WTC11 (cell line): ENCODE results near the gene EMILIN3. TPM values are rescaled to one million over a fixed set of nuclear protein-coding genes. Genes with fewer than 3 reads are reported as not detected.

Source experiments
- ATAC-seq: fragments of 200-7000 bp; cut with Tn5 transposase; 2 replicates; pipeline ENCODE4 v1.10.0; 2021; ENCODE audit warnings: mild to moderate bottlenecking, moderate library complexity
- CTCF ChIA-PET: fragments of 300-600 bp; sonication (Branson Sonifier 250); formaldehyde crosslinking; loops from one replicate; lab custom pipeline; 2021; ENCODE audit warnings: antibody characterized with exemption; lab: Charles Lee
- POLR2A ChIA-PET: fragments of 350-600 bp; sonication (Branson Sonifier 250); formaldehyde crosslinking; loops from one replicate; lab custom pipeline; 2021; ENCODE audit warnings: antibody characterized with exemption; lab: Charles Lee
- DNase-seq: peaks from one replicate; pipeline ENCODE4 v3.0.0; 2021; ENCODE audit warnings: low spot score
- H3K27ac Mint-ChIP-seq: 2 replicates; pipeline ENCODE4 v1.8.0; 2021; ENCODE audit warnings: mixed read lengths
- H3K27me3 Mint-ChIP-seq: 2 replicates; pipeline ENCODE4 v1.8.0; 2021; ENCODE audit warnings: low read depth, mild to moderate bottlenecking, moderate library complexity, mixed read lengths
- H3K36me3 Mint-ChIP-seq: 2 replicates; pipeline ENCODE4 v1.8.0; 2021; ENCODE audit warnings: mixed read lengths
- H3K4me1 Mint-ChIP-seq: 2 replicates; pipeline ENCODE4 v1.8.0; 2022; ENCODE audit warnings: mixed read lengths
- H3K4me3 Mint-ChIP-seq: 2 replicates; pipeline ENCODE4 v1.8.0; 2021; ENCODE audit warnings: mild to moderate bottlenecking, moderate library complexity, mixed read lengths
- H3K9me3 Mint-ChIP-seq: 2 replicates; pipeline ENCODE4 v1.8.0; 2021; ENCODE audit warnings: mixed read lengths
- ELF4 ChIP-seq: sonication (generic); formaldehyde crosslinking; IDR thresholded peaks from 2 replicates; pipeline ENCODE4 v1.8.1; 2022; ENCODE audit warnings: low read depth, mild to moderate bottlenecking, moderate library complexity, missing genetic modification reagents
- MXD4 ChIP-seq: fragments of 250-450 bp; sonication (Bioruptor Pico); IDR thresholded peaks from 2 replicates; pipeline ENCODE4 v1.8.0; 2021; ENCODE audit warnings: mild to moderate bottlenecking, moderate library complexity, borderline replicate concordance
- PRRX2 ChIP-seq: fragments of 250-450 bp; sonication (Bioruptor Pico); IDR thresholded peaks from 2 replicates; pipeline ENCODE4 v1.8.0; 2021; ENCODE audit warnings: mild to moderate bottlenecking
- RORB ChIP-seq: fragments of 250-450 bp; sonication (Bioruptor Pico); IDR thresholded peaks from 2 replicates; pipeline ENCODE4 v1.9.0; 2021; ENCODE audit warnings: mild to moderate bottlenecking
- TP53 ChIP-seq: sonication (generic); formaldehyde crosslinking; IDR thresholded peaks from 2 replicates; pipeline ENCODE4 v1.8.1; 2023; ENCODE audit warnings: mild to moderate bottlenecking, missing genetic modification reagents
- total RNA-seq: library from RNA; stranded (reverse); gene quantifications from 3 replicates; pipeline ENCODE4 v1.2.3, GENCODE V29; 2021
- TF ChIP-seq, protein P1 (sequence below): sonication (generic); formaldehyde crosslinking; IDR thresholded peaks from 2 replicates; pipeline ENCODE4 v1.8.0; 2023; ENCODE audit warnings: missing genetic modification reagents, mild to moderate bottlenecking, borderline replicate concordance
- TF ChIP-seq, protein P2 (sequence below): sonication (generic); formaldehyde crosslinking; IDR thresholded peaks from 2 replicates; pipeline ENCODE4 v1.8.1; 2023; ENCODE audit warnings: mild to moderate bottlenecking, missing genetic modification reagents
- TF ChIP-seq, protein P3 (sequence below): fragments of 250-450 bp; sonication (Bioruptor Pico); IDR thresholded peaks from 2 replicates; pipeline ENCODE4 v1.9.0; 2021; ENCODE audit warnings: mild to moderate bottlenecking
- TF ChIP-seq, protein P4 (sequence below): sonication (generic); formaldehyde crosslinking; IDR thresholded peaks from 2 replicates; pipeline ENCODE4 v1.8.0; 2023; ENCODE audit warnings: missing genetic modification reagents
- TF ChIP-seq, protein P5 (sequence below): fragments of 250-450 bp; sonication (Bioruptor Pico); IDR thresholded peaks from 2 replicates; pipeline ENCODE4 v1.9.0; 2021; ENCODE audit warnings: mild to moderate bottlenecking, borderline replicate concordance

EMILIN3 gene
- total RNA-seq, 1 experiment from 2014 or later = 5.5 TPM

DNA sequence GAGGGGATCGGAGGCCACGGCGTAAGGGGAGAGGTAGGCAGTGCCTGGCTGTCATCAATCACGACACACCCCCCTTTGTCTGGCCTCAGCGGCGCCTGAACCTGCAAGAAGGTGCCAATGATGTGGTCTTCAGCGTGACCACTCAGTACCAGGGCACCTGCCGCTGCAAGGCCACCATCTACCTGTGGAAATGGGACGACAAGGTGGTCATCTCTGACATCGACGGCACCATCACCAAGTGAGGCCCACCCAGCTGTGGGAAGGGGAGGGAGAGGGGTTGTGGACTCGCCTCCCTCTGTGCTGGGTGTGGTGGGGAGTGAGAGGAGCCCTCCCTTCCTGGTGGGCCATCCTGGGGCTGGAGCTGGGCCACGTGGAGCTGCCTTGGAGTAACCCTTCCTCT is 9.7 kb downstream of the EMILIN3 start:
- H3K27me3 Mint-ChIP-seq = no peaks in the 10 kb centered on the region
- CTCF ChIA-PET = no interaction called here
- no peak for ATAC-seq
- no peaks in the 10 kb centered on the region for H3K9me3 Mint-ChIP-seq
- H3K4me1 Mint-ChIP-seq = no peaks in the 10 kb centered on the region
- H3K27ac Mint-ChIP-seq = no peak overlapping the region
- no peaks in the 10 kb centered on the region for H3K36me3 Mint-ChIP-seq
- H3K4me3 Mint-ChIP-seq = no peak overlapping the region
- no peak for DNase-seq
- POLR2A ChIA-PET = interaction anchor here (0.5 kb wide), 1 partner anchor 28 kb away, joined by 3 read pairs; no protein-coding TSS in a partner anchor
- TF ChIP-seq PRRX2 (CRISPR knock-in tag) (no peak), RORB (no peak)
- TF ChIP-seq, protein P1, sequence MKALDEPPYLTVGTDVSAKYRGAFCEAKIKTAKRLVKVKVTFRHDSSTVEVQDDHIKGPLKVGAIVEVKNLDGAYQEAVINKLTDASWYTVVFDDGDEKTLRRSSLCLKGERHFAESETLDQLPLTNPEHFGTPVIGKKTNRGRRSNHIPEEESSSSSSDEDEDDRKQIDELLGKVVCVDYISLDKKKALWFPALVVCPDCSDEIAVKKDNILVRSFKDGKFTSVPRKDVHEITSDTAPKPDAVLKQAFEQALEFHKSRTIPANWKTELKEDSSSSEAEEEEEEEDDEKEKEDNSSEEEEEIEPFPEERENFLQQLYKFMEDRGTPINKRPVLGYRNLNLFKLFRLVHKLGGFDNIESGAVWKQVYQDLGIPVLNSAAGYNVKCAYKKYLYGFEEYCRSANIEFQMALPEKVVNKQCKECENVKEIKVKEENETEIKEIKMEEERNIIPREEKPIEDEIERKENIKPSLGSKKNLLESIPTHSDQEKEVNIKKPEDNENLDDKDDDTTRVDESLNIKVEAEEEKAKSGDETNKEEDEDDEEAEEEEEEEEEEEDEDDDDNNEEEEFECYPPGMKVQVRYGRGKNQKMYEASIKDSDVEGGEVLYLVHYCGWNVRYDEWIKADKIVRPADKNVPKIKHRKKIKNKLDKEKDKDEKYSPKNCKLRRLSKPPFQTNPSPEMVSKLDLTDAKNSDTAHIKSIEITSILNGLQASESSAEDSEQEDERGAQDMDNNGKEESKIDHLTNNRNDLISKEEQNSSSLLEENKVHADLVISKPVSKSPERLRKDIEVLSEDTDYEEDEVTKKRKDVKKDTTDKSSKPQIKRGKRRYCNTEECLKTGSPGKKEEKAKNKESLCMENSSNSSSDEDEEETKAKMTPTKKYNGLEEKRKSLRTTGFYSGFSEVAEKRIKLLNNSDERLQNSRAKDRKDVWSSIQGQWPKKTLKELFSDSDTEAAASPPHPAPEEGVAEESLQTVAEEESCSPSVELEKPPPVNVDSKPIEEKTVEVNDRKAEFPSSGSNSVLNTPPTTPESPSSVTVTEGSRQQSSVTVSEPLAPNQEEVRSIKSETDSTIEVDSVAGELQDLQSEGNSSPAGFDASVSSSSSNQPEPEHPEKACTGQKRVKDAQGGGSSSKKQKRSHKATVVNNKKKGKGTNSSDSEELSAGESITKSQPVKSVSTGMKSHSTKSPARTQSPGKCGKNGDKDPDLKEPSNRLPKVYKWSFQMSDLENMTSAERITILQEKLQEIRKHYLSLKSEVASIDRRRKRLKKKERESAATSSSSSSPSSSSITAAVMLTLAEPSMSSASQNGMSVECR (CRISPR knock-in tag) = no peak

DNA sequence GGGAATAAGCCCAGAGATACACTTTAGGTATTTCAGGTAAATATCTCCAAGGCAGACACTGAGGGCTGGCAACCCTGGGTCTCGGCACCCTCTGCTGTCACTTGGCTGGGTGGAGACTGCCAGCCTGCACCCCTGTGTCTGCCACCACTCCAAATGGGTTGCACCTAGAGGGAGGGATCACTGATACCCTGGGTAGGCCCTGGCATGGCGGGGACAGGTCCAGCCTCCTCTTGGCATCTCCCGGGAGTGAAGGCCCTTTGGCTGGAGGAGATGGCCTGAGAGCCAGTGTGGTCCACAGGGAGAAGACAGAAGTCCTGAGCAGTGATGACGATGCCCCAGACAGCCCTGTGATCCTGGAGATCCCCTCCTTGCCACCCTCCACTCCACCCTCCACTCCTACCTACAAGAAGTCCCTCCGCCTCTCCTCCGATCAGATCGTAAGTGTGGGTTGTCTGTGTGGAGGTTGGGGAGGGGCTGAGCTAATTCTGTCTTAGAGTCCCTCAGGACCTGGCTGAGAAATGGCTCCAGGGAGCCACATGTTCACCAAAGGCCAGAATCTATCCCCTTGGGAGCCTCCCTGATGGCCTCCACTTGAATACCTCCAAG is 10.9 kb downstream of the EMILIN3 start:
- TF ChIP-seq, protein P2, sequence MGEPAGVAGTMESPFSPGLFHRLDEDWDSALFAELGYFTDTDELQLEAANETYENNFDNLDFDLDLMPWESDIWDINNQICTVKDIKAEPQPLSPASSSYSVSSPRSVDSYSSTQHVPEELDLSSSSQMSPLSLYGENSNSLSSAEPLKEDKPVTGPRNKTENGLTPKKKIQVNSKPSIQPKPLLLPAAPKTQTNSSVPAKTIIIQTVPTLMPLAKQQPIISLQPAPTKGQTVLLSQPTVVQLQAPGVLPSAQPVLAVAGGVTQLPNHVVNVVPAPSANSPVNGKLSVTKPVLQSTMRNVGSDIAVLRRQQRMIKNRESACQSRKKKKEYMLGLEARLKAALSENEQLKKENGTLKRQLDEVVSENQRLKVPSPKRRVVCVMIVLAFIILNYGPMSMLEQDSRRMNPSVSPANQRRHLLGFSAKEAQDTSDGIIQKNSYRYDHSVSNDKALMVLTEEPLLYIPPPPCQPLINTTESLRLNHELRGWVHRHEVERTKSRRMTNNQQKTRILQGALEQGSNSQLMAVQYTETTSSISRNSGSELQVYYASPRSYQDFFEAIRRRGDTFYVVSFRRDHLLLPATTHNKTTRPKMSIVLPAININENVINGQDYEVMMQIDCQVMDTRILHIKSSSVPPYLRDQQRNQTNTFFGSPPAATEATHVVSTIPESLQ = no peak
- TF ChIP-seq, protein P3, sequence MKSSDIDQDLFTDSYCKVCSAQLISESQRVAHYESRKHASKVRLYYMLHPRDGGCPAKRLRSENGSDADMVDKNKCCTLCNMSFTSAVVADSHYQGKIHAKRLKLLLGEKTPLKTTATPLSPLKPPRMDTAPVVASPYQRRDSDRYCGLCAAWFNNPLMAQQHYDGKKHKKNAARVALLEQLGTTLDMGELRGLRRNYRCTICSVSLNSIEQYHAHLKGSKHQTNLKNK (CRISPR knock-in tag) = no peak
- TF ChIP-seq MXD4 (CRISPR knock-in tag) (no peak), ELF4 (CRISPR knock-in tag) (no peak), TP53 (CRISPR knock-in tag) (no peak)
- TF ChIP-seq, protein P4, sequence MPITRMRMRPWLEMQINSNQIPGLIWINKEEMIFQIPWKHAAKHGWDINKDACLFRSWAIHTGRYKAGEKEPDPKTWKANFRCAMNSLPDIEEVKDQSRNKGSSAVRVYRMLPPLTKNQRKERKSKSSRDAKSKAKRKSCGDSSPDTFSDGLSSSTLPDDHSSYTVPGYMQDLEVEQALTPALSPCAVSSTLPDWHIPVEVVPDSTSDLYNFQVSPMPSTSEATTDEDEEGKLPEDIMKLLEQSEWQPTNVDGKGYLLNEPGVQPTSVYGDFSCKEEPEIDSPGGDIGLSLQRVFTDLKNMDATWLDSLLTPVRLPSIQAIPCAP = no peak
- TF ChIP-seq, protein P5, sequence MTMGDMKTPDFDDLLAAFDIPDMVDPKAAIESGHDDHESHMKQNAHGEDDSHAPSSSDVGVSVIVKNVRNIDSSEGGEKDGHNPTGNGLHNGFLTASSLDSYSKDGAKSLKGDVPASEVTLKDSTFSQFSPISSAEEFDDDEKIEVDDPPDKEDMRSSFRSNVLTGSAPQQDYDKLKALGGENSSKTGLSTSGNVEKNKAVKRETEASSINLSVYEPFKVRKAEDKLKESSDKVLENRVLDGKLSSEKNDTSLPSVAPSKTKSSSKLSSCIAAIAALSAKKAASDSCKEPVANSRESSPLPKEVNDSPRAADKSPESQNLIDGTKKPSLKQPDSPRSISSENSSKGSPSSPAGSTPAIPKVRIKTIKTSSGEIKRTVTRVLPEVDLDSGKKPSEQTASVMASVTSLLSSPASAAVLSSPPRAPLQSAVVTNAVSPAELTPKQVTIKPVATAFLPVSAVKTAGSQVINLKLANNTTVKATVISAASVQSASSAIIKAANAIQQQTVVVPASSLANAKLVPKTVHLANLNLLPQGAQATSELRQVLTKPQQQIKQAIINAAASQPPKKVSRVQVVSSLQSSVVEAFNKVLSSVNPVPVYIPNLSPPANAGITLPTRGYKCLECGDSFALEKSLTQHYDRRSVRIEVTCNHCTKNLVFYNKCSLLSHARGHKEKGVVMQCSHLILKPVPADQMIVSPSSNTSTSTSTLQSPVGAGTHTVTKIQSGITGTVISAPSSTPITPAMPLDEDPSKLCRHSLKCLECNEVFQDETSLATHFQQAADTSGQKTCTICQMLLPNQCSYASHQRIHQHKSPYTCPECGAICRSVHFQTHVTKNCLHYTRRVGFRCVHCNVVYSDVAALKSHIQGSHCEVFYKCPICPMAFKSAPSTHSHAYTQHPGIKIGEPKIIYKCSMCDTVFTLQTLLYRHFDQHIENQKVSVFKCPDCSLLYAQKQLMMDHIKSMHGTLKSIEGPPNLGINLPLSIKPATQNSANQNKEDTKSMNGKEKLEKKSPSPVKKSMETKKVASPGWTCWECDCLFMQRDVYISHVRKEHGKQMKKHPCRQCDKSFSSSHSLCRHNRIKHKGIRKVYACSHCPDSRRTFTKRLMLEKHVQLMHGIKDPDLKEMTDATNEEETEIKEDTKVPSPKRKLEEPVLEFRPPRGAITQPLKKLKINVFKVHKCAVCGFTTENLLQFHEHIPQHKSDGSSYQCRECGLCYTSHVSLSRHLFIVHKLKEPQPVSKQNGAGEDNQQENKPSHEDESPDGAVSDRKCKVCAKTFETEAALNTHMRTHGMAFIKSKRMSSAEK (CRISPR knock-in tag) = no peak
- POLR2A ChIA-PET = no interaction called here
- CTCF ChIA-PET = no interaction called here
- H3K4me3 Mint-ChIP-seq = no peak overlapping the region
- no peaks in the 10 kb centered on the region for H3K4me1 Mint-ChIP-seq
- no peak for ATAC-seq
- no peak overlapping the region for H3K27ac Mint-ChIP-seq
- no peaks in the 10 kb centered on the region for H3K27me3 Mint-ChIP-seq
- DNase-seq = no peak
- no peaks in the 10 kb centered on the region for H3K9me3 Mint-ChIP-seq
- no peaks in the 10 kb centered on the region for H3K36me3 Mint-ChIP-seq
